ENCODE results near the gene SECISBP2.

SECISBP2 gene

GRCh38 chr9:89397471-89397870 lies 79.2 kb downstream of the SECISBP2 start:
- no peak for TF ChIP-seq CTCF (IDR thresholded peaks at IDR 0.05; ENCODE audit: extremely low read depth, insufficient read depth, missing control alignments)
- DNase-seq (ENCODE audit: low spot score) = no peak
- in situ Hi-C loops (cut with MboI; ENCODE audit: low pct_unique_long_range_greater_than_20kb, low sequenced_read_pairs, unreplicated experiment) = no loop called here

- in situ Hi-C loops (cut with MboI; ENCODE audit: low pct_unique_long_range_greater_than_20kb, low sequenced_read_pairs, unreplicated experiment) = no loop called here
- no peak for DNase-seq (ENCODE audit: low spot score)
These were observed 80.3 kb downstream of the SECISBP2 start for GRCh38 chr9:89398621-89399020.

GRCh38 chr9:89400403-89401116 lies 82.3 kb downstream of the SECISBP2 start:
- no peak for TF ChIP-seq CTCF (IDR thresholded peaks at IDR 0.05; ENCODE audit: extremely low read depth, insufficient read depth, missing control alignments)
- in situ Hi-C loops (cut with MboI; ENCODE audit: low pct_unique_long_range_greater_than_20kb, low sequenced_read_pairs, unreplicated experiment) = no loop called here
- peak; percentile 75 for DNase-seq (ENCODE audit: low spot score)

More at GRCh38 chr9:89398621-89399020, 80.3 kb downstream of the SECISBP2 start:
- TF ChIP-seq CTCF (IDR thresholded peaks at IDR 0.05; ENCODE audit: extremely low read depth, insufficient read depth, missing control alignments) = no peak

GRCh38 chr9:89402695-89403427 lies 84.6 kb downstream of the SECISBP2 start:
- no peak for DNase-seq (ENCODE audit: low spot score)
- TF ChIP-seq CTCF (IDR thresholded peaks at IDR 0.05; ENCODE audit: extremely low read depth, insufficient read depth, missing control alignments) = no peak
- in situ Hi-C loops (cut with MboI; ENCODE audit: low pct_unique_long_range_greater_than_20kb, low sequenced_read_pairs, unreplicated experiment) = no loop called here

GRCh38 chr9:89404074-89404473 lies 85.8 kb downstream of the SECISBP2 start:
- in situ Hi-C loops (cut with MboI; ENCODE audit: low pct_unique_long_range_greater_than_20kb, low sequenced_read_pairs, unreplicated experiment) = no loop called here
- no peak for DNase-seq (ENCODE audit: low spot score)
- TF ChIP-seq CTCF (IDR thresholded peaks at IDR 0.05; ENCODE audit: extremely low read depth, insufficient read depth, missing control alignments) = no peak

- no peak for TF ChIP-seq CTCF (IDR thresholded peaks at IDR 0.05; ENCODE audit: extremely low read depth, insufficient read depth, missing control alignments)
- peak; percentile 69 for DNase-seq (ENCODE audit: low spot score)
- in situ Hi-C loops (cut with MboI; ENCODE audit: low pct_unique_long_range_greater_than_20kb, low sequenced_read_pairs, unreplicated experiment) = no loop called here
These were observed 87.5 kb downstream of the SECISBP2 start for GRCh38 chr9:89405826-89406225.

Data from GM13977 (cell line).